HG02763 (cell line): ENCODE results near the gene GNA14.
"Not testable (repeated sequence)": the region's sequence is repeated elsewhere in the genome, so short reads cannot be mapped to it uniquely, and the experiment has no call there.

Experiments
- ATAC-seq: cut with Tn5 transposase; IDR thresholded peaks from one replicate; pipeline ENCODE4 v1.9.1; 2021; ENCODE audit warnings: mild to moderate bottlenecking, moderate library complexity; ENCODE audit not compliant: unreplicated experiment

The GNA14 gene

DNA sequence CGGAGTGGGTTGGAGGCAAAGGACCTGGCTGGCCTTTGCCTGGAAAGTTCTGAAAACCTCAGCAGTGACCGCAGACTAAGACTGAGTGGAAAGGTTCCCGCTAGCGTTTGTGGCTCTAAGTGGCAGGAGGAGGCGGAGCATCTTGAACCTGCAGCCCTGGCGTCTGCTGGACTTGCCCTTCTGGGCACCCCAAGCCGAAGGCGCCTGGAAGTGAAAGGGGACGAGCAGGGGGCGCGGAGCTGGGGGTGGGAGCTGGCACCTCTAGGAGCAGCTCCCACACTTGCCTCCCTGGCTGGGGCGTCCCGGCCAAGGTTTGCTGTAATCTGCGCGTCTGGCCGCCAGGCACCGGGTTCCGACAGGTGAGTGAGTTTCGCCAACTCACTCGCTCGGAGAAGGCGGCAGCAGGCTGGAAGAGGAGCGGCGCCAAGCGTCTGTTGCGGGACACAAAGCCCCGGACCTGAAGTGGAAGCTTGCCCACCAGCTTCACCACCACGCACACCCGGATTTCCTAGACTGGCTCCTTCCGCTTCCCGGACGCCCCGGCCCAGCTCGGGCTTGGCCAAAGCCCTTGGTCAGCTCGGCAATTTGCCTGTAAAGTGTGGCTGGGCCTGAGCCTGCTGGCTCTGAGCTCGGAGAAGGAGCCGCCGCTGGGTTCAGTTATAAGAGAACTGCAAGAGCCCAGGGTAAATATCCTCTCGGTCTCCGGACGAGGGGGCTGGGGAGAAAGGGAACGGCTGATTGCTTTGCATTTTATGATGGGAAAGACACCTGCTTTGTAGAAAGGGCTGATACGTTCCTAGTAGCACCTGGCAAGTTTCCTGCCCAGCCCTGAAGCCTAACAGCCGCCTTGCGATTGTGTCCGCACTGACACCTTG lies at the start of gene GNA14:
GNA14 (minus strand) TSS at position 89 of the 875 bp plus-strand sequence. CDS start 529 bp downstream, outside the sequence.
- no peak for ATAC-seq

DNA sequence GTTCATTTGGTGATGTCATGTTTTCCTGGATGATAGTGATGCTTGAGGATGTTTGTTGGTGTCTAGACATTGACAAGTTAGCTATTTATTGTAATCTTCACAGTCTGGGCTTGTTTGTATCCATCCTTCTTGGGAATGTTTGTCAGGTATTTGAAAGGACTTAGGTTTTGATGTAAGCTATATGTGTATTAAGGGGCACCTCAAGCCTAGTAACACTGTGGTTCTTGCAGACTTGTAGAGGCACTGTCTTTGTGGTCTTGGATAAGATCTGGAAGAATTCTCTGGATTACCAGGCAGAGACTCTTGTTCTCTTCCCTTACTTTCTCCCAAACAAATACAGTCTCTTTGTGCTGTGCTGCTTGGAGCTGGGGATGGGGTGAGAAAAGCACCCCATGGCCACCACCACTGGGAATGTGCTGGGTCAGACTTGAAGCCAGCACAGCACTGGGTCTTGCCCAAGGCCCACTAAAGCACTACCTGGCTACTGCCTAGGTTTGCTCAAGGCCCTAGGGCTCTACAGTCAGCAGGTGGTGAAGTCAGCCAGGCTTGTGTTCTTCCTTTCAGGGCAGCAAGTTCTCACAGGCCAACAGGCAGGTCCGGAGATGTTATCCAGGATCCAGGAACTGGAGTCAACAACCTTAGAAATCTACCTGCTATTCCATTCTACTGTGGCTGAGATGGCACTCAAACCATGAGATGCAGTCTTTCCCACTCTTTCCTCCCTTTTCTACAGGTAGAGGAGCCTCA lies 49.3 kb upstream of the GNA14 start:
- no peak for ATAC-seq

DNA sequence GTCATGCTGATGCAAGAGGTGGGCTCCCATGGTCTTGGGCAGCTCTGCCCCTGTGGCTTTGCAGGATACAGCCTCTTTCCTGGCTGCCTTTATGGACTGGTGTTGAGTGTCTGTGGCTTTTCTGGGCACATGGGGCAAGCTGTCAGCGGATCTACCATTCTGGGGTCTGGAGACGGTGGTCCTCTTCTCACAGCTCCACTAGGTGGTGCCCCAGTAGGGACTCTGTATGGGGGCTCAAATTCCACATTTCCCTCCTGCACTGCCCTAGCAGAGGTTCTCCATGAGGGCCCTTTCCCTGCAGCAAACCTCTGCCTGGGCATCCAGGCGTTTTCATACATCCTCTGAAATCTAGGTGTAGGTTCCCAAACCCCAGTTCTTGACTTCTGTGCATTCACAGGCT lies 42.6 kb upstream of the GNA14 start:
- not testable (repeated sequence) for ATAC-seq

DNA sequence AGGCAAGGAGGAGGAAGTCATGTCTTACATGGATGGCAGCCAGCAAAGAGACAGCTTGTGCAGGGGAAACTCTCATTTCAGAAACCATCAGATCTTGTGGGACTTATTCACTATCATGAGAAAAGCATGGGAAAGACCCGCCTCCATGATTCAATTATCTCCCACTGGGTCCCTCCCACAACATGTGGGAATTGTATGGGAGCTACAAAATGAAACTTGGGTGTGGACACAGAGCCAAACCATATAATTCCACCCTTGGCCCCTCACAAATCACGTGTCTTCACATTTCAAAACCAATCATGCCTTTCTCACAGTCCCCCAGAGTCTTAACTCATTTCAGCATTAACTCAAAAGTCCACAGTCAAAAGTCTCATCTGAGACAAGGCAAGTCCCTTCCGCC lies 42.0 kb upstream of the GNA14 start:
- not testable (repeated sequence) for ATAC-seq

DNA sequence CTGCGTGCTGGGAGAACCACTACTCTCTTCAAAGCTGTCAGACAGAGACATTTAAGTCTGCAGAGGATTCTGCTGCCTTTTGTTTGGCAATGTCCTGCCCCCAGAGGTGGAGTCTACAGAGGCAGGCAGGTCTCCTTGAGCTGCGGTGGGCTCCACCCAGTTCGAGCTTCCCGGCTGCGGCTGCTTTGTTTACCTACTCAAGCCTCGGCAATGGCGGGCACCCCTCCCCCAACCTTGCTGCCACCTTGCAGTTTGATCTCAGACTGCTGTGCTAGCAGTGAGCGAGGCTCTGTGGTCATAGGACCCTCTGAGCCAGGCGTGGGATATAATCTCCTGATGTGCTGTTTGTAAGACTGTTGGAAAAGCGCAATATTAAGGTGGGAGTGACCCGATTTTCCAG lies 39.6 kb upstream of the GNA14 start:
- not testable (repeated sequence) for ATAC-seq

DNA sequence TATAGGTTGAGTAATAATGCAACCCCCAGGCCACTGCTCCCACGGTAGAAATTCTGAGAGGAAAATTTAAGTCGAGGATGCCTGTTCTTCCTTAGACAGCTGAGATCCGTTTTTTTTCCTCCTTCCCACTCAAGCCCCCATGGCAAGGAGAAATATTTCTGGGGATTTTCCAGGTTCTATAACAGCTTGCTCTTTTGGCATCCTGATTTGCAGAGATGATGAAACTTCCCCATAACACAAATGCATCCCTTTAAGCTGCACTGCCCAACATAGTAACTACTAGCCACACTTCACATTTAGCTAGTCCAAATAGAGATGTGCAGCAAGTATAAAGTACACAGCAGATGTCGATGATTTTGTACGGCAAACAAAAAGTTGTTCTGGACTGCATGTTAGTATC lies 32.5 kb upstream of the GNA14 start:
- no peak for ATAC-seq

DNA sequence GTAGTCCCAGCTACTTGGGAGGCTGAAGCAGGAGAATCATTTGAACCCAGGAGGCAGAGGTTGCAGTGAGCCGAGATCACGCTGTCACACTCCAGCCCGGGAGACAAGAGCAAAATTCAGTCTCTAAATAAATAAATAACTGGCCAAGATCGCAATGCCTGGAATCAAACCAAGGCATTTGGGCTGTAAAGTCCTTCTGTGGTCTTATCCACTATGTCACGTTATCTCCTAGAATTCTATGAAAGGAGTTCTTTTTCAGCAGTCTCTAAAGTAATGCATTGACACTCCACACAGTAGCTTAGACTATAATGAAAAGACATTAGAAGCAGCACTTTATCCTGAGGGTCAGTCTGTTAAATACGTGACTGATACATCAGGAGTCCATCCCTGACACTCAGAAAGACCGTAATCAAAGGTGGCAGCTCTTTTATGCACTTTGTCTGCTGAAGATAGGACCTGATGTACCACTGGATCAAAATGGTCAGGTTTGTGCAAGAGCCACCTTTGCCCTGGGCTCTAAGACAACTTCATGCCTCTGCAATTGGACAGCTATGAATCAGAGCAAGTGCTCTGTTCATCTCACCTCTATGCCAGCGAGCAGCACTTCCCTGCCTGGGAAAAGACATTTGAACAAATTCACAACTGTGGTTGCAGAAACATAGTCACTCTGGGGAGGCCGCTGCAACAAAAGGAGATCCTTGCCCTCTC lies 31.7 kb upstream of the GNA14 start:
- ATAC-seq = no peak

DNA sequence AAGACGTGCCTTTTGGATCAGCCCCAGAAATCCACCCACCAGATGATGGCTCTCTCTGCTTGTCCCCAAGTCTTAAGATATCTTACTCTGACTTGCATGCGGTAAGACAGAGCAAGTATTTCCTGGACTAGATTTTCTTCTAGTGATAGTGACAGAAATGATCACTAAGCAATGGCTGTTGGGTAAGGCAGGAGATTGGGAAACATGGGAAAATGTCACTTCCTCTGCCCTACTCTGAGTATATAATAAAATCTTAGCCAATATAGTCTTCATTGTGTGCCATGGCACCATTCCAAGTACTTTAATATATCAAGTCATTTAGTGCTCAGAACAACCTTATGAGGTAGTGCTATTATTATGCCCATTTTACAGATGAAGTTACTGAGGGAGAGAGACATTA lies 31.0 kb upstream of the GNA14 start:
- no peak for ATAC-seq

DNA sequence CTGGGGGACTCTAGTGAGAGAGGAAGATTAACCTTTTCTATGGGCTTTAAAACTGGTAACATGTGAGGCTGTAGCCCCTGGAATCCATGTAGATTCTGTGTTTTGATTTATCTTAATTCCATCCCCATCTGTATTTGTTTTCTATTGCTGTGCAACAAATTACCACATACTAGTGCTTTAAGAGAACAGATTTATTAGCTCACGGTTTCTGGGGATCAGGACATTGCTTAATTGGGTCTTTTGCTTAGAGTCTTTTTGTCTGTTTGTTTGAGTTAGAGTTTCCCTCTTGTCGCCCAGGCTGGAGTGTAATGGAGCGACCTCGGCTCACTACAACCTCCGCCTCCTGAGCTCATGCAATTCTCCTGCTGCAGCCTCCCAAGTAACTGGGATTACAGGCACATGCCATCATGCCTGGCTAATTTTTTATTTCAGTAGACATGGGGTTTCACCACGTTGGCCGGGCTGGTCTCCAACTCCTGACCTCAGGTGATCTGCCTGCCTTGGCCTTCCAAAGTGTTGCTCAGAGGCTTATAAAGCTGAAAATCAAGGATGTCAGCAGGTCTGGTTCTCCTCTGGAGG lies 29.9 kb upstream of the GNA14 start:
- no peak for ATAC-seq

DNA sequence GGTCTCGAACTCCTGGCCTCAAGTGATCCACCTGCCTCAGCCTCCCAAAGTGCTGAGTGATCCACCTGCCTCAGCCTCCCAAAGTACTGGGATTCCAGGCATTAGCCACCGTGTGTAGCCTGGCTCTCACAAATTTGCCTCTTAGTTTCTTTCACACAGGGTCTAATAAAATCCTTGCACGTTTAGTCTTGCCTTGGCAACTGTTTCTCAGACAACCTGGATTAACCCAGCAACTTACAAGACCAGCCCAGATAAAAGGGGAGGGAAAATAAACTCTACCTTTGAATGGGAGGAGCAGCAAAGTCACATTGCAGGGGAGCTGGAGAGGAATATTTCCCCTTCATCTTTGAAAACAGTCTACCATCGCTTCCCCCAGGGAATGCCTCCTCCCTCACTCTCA lies 29.3 kb upstream of the GNA14 start:
- ATAC-seq = no peak

DNA sequence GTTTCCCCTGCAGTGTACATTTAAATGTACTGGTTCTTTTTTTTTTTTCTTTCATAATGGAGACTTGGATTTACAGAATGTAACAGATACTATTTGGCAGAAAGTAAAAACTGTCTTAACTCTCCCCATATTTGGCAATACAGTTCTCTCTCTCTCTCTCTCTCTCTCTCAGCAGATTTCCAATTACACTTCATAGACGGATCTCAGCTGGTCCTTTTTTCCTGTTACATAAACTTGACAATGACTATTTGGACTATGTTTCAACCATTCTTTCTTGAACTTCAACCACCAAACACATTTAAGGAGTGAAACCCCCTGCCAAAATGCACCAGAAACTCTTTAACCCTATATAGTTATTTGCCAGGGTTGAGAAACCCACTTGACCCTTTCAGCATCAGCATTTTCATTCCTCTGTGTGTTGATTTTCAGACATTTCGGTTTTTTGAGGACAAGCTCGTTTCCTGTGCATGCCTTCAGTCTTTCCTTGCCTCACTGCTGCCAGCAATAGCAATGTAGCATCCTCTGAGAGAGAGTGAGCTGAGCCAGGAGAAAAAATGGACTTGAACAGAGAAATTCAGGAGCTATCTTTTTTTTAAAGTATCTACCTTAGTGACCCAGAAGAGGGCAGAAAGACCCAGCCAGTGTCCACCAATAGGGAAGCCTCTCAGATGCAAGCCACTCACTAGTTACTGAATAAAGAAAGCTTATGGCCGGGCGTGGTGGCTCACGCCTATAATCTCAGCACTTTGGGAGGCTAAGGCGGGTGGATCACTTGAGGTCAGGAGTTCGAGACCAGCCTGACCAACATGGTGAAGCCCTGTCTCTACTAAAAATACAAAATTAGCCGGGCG lies 26.0 kb upstream of the GNA14 start:
- ATAC-seq = no peak

DNA sequence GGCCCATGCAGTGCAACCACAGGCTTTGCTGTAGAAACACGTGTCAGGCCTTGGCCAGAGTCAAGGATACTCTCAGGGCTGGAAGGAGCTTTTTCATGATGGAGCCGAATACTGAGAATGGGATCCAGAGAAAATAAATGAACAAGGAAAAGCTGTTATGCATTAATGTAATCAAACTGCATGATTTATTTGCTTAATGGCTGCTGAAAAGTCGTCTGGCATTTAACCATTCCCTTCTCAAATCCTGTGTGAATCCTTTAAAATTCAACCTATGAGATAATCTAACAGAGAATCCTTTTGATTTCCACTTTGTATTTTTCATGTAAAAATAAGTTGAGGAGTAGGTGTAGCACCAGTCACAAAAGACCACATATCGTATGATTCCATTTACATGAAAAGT lies 24.1 kb upstream of the GNA14 start:
- no peak for ATAC-seq

DNA sequence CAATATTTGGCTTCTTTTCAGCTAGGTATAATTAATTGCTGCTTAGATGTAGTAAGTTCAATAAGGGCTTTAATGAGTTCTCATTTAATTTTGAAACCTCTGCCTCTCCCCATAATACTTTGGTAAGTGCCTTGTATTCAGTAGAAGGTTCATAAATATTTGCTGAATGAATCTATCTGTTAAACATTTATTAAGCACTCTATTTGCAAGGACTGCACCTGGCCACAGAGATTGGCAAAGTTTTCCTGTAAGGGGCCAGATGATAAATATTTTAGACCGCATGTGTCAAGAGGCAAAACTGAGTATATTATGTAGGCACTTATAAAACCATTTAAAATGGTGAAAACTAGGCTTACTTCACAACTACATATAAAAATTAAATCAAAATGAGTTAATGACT lies 19.0 kb upstream of the GNA14 start:
- ATAC-seq = no peak

DNA sequence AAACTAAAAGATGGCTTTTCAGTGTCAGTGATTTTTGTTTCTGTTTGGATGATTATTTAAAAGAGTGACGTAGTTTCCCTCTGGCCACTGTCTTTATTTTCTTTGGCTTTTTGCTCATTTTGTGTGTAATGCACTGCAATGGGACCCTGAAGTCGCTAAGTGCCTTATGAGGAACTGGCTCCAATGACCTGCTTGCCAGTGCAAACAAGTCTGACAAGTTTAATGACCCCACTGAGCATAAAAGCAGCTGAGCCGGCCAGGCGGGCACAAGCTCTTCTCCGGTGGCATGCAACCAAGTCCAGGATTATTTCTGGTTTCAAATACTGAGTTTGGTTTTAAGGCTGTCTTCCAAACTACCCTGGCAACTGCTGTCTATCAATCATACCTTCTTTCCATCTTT lies 15.6 kb upstream of the GNA14 start:
- no peak for ATAC-seq

DNA sequence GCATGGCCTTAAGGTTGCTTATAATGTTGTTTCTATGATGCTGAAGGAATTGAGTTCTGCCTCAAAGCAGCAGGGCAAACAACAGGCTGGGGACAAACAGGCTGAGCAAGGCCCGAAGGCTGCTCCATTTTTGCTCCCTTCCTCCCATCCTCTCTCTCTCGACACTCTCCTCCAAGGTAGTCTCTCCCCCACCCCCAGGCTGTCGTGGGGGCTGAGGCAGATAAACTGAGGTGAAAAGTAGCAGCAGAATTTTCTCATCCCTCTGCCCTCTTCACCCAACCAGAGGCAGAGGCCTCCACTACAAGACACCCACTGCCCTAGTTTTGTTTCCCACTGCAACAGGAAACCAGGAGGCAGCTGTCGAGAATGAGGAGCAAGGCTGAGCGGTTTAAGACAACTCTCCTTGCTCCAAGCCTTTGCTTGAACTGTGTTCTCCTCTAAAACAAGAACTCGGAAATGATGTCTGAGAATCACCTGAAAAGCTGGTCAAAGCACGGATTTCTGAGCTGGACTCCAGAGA lies 13.5 kb upstream of the GNA14 start:
- no peak for ATAC-seq

DNA sequence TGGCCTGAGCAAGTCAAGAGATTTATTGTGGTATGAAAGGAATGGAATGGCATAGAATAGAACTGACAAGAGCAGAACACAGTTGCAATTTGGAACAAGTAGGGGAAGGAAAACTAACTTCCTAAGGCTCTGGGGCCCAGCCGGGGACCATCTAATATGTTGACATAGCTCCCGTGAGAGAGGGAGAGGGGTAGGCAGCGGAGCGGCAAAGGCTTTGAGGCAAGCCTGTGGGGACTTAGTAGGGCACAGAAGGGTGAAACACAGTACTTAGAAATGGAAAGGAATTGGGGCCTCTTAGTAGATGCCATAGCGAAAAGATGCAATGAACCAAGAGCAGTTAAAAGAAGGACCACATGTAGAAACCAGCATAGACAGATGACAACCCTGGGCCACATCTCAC lies 11.8 kb upstream of the GNA14 start:
- ATAC-seq = no peak

DNA sequence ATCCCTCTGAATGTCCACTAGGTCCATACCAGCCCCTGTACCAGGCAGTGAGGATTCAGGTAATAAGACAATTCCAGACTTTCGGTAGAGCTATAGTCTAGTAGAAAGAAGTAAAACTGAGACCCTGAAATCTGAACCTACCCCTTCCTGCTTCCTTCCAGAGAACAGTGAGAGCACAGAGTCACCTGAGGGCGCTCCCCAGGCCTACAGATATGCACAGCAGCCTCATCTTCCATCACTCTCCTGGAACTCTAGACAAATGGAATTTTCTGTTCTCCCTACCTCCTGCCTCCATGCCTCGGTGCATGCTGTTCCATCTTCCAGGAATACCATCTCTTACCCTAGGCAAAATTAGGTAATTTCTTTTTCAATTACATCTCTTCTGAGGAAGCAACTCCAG lies 3.1 kb upstream of the GNA14 start:
- no peak for ATAC-seq

DNA sequence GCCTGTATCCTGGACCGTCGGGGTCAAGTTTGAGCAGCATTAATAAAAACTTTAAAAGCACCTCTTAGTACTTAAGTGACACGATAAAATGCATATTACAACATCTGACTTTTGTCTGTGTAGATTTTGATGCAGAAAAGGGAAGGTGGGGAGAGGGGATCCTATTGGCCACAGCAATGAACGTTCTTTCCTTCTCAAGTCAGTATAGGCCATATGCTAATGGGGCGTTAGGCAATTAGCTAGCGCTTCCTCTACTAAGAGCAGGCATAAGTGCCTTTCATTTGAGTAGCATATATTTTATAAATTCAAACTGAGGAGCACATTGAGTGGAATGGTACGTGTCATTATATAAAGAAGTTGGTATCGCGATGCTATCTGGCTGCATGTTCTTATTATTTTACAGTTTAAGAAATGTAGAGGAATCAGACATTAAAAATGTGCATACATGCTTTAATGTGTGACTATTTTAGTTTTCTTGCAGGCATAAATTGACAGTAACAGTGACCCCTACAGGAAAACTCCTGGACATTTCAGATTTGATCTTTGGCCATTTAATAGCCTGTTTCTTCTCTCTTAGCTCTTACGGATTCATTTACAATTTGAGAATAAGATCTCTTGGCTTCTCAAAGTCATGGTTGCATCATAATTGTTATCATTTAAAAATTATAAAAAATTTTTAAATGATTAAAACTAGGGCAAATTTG lies 1.1 kb upstream of the GNA14 start:
- ATAC-seq = no peak
